GM19193 (cell line): ENCODE results near the gene FAAP100.

Experiments
- POLR2A ChIP-seq: IDR thresholded peaks from 4 replicates; pipeline ENCODE4 v1.6.1; 2011; ENCODE audit not compliant: insufficient read depth, insufficient read length; ENCODE audit errors: extremely low read depth

Gene FAAP100

GRCh38 chr17:81579298-81579697 lies 27.1 kb upstream of the FAAP100 start:
- TF ChIP-seq POLR2A, result no peak

DNA sequence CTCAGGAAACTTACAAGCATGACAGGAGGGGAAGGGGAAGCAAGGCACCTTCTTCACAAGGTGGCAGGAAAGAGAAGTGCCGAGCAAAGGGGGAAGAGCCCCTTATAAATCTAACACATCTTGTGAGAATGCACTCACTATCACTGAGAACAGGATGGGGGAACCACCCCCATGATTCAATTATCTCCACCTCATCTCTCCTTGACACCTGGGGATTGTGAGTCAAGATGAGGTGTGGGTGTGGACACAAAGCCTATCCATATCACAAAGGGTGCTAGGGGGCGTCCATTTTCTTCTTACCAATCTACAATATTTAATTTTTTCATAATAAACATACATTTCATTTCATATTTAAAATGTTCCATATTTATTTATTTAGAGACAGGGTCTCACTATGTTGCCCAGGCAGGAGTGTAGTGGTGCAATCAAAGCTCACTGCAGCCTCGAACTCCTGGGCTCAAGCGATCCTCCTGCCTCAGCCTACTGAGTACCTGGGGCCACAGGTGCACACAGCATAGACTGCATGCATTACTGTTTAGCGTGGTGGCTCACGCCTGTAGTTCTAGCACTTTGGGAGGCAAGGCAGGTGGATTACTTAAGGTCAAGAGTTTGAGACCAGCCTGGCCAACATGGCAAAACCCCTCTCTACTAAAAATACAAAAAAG lies 26.5 kb upstream of the FAAP100 start:
- TF ChIP-seq POLR2A, result no peak

DNA sequence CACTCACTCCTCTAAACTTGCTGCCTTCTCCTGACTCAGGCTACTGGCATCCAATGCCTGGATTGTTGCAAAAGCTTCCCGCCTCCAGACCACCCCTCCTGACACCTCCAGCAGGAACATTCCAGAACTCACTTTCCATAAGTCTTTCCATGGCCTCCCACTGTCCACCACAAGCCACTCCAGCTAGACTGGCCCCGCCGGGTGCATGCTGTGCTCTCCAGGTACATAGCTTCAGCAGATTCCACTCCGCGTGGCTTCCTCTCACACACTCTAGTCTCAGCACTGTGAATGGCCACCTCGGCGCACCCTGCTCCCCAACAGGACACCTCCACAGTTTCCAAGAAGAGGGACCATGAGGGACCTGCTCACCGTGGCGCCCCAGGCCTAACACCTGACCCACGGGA lies 25.9 kb upstream of the FAAP100 start:
- no peak for TF ChIP-seq POLR2A

GRCh38 chr17:81577278-81578000 lies 25.3 kb upstream of the FAAP100 start:
- TF ChIP-seq POLR2A, result no peak

GRCh38 chr17:81576621-81577277 lies 24.6 kb upstream of the FAAP100 start:
- TF ChIP-seq POLR2A, result no peak

- no peak for TF ChIP-seq POLR2A
Observed at GRCh38 chr17:81575836-81576235, 23.7 kb upstream of the FAAP100 start.

- no peak for TF ChIP-seq POLR2A
Observed at GRCh38 chr17:81574643-81574956, 22.4 kb upstream of the FAAP100 start.

DNA sequence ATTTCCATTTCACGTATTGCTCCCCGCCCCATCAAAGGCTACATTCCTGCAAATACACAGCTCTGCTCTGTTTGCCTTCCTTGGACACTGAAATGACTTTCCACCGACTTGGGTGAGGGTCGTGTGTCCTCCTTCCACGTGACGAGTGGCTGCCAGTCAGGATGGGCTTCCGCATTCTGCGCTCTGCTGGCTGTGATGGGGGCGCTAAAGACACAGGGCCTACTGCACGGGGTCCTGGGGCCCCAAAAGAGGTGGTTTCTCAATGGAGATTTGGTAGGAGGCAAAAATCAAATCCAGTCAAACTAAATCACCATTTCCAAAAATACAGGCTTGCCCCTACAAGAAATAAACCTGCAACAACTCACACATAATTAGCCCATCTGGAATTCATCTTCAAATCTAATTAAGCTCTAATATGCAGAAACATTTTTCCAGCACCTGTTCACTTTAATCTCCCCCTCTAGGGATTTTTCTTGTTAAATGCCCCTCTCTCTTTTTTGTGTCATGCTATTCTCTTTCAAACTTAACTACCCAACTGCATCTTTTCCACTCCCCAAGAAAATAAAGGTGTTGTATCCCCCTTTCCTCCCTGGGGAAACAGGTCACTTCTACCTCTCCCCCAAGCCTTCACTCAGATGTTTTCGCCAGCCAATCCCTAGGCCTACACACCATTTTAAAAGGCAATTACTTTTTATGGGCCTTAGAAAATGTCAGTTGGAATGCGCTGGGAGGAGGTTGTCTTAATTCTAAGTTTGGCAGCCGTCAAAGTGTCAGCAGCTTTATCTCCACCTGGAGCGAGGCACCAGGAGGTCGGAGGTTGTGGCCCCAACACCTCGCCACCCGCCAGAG lies 21.9 kb upstream of the FAAP100 start:
- no peak for TF ChIP-seq POLR2A

DNA sequence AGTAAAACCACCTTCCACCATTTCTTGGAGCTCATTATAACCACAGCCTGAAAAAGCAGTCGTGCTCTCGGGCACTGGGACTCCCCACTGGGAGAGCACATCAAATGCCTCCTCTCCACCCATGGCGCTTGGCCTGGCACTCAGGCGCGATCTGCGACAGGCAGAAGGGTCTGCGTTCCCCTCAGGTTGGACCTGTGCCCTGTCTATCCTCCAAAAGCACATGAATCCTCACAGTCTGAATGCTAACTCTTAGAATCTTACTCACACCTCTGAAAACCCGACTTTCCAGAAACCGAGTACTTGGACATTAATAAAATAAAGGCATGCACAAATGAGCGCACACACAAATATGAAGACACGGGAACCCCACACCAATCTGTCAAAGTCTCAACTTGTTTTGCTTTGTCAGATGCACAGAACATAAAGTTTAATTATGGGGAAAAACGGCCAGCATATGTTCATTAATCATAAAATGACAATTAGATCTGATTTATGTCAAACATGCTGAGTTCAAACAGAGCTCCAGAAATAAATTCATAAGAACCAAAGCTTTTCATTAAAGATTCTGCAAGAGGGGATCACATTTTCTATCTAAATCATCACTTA lies 20.5 kb upstream of the FAAP100 start:
- no peak for TF ChIP-seq POLR2A

- no peak for TF ChIP-seq POLR2A
Observed at GRCh38 chr17:81570964-81571363, 18.8 kb upstream of the FAAP100 start.

GRCh38 chr17:81569986-81570514 lies 17.9 kb upstream of the FAAP100 start:
- TF ChIP-seq POLR2A, result no peak

DNA sequence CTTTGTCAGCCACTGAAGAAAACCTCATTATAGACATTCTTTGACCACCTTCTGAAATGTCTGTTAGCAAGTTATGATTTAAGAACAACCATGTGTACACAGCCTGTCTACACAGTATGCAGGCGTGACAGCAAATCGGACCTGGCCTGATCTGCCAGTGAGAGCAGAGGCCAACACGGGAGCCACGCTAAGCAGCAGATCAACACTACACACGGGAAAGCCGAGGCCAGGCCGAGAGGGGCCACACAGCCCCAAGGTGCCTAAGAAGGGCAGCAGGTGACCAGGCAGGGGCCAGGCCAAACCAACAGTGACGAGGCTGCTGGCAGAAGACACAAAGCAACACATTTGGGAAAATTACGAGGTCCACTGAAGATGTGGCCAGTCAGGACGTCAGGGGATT lies 16.3 kb upstream of the FAAP100 start:
- TF ChIP-seq POLR2A, result no peak

DNA sequence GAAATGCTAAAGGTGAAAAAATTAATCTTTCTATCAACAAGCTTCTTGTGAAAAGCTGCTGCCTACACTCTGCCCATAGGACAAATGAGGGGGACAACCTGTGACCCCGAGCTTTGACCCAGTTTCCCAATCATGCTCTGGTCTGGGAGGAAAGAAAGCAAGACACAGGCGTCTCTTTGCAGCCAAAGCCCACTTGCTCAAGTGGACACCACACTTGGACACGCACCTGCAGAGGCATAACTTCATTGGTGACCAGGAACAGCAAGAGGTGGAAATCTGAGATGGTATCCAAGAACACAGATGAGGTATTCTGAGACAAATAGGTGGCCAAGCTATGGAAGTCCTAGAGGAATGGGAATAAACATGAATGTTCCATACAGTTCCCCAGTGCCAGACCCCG lies 15.0 kb upstream of the FAAP100 start:
- no peak for TF ChIP-seq POLR2A

DNA sequence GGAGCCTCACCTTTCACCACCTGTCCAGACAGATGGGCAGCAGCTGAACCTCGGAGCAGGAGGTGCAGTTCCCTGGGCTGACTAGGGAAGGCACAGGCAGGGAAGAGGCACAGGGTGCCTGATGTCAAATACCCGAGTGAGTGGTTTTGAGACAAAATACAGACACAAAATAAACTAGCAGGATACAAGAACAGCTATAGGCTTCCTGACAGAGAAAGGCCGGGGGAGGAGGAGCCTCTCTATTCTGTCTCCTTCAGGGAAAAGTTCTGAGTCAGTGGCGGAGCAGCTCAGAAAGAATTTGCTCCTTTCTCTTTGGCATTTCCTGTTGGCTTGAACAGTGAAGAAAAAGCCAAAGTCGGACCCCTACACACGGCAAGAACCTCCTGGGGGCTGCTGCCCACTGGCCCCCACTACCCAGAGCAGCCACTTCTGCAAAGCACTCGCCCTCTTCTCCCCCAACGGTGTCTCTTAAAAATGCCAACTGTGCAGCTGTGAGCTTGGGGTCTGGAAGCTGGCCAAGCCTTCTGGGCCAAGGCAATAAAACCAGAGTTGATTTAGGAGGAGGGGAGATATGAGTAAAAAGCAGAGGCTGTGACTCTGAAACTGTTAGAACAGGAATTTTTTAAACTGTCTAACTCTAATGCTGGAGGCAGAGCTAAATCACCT lies 14.4 kb upstream of the FAAP100 start:
- no peak for TF ChIP-seq POLR2A

DNA sequence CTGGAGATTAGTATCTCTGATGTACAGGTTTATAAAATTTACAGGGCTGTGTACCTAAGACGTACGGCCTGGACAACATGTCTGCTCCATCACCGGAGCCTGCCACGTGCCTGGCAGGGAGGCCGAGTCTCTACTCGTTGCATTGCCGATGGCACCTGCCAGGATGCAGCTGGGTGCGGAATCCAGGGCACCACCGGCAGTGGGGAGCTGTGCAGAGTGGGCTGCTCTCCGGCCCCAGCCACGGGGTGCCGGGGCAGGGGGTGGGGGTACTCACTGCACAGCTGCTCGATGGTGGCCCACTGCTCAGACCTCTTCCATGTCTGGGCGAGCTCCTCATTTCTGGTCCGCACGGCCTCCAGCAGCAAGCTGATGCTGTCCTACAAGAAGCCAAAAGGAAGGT lies 13.1 kb upstream of the FAAP100 start:
- no peak for TF ChIP-seq POLR2A

DNA sequence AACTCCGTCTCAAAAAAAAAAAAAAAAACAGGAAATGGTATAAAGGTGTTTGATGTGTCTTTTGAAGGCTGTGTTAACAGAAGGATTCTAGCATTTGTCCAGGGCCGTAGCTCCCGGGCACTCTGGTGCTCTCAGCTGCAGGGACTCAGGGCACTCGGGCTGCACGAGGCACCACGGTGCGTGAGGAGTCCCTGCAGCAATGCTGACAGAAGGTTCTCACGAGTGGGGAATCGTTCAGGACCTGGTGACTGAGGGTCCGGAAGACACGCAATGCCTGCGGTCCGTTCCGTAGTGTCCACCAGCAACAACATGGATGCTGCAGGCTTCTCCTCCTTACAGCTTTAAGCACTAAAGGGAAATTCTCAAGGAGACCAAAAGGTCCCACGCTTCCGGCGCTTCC lies 12.6 kb upstream of the FAAP100 start:
- TF ChIP-seq POLR2A, result no peak
